ENCODE measurements around the gene DNASE1L3. TPM values are rescaled to one million over a fixed set of nuclear protein-coding genes. Genes with fewer than 3 reads are reported as not detected.

The DNASE1L3 gene
- total and polyA plus RNA-seq, 2 donors (not counting 1 experiment from before 2014, with no cell fraction given), result not detected

DNA sequence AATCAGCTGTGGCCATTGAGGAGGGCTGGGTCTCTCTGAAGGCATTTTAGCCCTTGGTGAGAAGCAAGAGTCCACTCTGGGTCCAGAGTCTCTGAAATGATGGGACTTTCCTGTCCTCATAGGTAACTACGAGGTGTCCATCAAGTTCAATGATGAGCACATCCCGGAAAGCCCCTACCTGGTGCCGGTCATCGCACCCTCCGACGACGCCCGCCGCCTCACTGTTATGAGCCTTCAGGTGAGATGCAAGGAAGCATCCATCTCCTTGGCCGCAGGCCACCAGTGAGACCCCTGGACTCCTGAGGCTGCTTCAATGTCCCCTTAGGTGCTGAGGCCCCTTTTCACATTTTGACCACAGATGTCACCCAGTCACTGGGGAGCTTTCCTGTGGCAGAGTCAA lies 54.9 kb downstream of the DNASE1L3 start:
- H3K4me1 ChIP-seq (ENCODE audit: control insufficient read depth, extremely low read depth, insufficient read depth, low read length), result no peaks in the 10 kb centered on the region
- H4K20me1 ChIP-seq (ENCODE audit: control insufficient read depth, extremely low read depth, insufficient read depth, low read length), result no peaks in the 10 kb centered on the region
- TF ChIP-seq, protein P1, sequence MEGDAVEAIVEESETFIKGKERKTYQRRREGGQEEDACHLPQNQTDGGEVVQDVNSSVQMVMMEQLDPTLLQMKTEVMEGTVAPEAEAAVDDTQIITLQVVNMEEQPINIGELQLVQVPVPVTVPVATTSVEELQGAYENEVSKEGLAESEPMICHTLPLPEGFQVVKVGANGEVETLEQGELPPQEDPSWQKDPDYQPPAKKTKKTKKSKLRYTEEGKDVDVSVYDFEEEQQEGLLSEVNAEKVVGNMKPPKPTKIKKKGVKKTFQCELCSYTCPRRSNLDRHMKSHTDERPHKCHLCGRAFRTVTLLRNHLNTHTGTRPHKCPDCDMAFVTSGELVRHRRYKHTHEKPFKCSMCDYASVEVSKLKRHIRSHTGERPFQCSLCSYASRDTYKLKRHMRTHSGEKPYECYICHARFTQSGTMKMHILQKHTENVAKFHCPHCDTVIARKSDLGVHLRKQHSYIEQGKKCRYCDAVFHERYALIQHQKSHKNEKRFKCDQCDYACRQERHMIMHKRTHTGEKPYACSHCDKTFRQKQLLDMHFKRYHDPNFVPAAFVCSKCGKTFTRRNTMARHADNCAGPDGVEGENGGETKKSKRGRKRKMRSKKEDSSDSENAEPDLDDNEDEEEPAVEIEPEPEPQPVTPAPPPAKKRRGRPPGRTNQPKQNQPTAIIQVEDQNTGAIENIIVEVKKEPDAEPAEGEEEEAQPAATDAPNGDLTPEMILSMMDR (conservative IDR thresholded peaks at IDR 0.05 in 1 of 2, IDR thresholded peaks at IDR 0.05 in 1 of 2; ENCODE audit: low read depth in 1 of 2, low read length in 2 of 2), result no peak
- no peak for TF ChIP-seq EZH2 (IDR thresholded peaks at IDR 0.05; ENCODE audit: low read length, missing control alignments)
- no peak overlapping the region for H3K4me3 ChIP-seq (replicated peaks in 1 of 4; ENCODE audit: control extremely low read depth in 1 of 4, insufficient read depth in 1 of 4, low read depth in 3 of 4, low read length in 4 of 4)
- no peak overlapping the region for H3K9ac ChIP-seq (ENCODE audit: insufficient read depth, low read length)
- H3K27me3 ChIP-seq (ENCODE audit: control insufficient read depth, insufficient read depth, low read length), result no peaks in the 10 kb centered on the region
- peaks cover 14% of the 10 kb centered on the region for H3K36me3 ChIP-seq (ENCODE audit: control insufficient read depth, insufficient read depth, low read length)
- H3K79me2 ChIP-seq (ENCODE audit: control insufficient read depth, insufficient read depth, low read length), result no peaks in the 10 kb centered on the region
- no peak for DNase-seq (ENCODE audit: low read depth in 2 of 2)
- no peak overlapping the region for H3K4me2 ChIP-seq (ENCODE audit: extremely low read depth, insufficient read depth, low read length)
- no peak overlapping the region for H3K27ac ChIP-seq (ENCODE audit: insufficient read depth, low read length)
- no peak overlapping the region for H2AFZ ChIP-seq (ENCODE audit: low read length)
- H3K9me3 ChIP-seq (ENCODE audit: control insufficient read depth, insufficient read depth, low read depth, low read length), result no peaks in the 10 kb centered on the region

DNA sequence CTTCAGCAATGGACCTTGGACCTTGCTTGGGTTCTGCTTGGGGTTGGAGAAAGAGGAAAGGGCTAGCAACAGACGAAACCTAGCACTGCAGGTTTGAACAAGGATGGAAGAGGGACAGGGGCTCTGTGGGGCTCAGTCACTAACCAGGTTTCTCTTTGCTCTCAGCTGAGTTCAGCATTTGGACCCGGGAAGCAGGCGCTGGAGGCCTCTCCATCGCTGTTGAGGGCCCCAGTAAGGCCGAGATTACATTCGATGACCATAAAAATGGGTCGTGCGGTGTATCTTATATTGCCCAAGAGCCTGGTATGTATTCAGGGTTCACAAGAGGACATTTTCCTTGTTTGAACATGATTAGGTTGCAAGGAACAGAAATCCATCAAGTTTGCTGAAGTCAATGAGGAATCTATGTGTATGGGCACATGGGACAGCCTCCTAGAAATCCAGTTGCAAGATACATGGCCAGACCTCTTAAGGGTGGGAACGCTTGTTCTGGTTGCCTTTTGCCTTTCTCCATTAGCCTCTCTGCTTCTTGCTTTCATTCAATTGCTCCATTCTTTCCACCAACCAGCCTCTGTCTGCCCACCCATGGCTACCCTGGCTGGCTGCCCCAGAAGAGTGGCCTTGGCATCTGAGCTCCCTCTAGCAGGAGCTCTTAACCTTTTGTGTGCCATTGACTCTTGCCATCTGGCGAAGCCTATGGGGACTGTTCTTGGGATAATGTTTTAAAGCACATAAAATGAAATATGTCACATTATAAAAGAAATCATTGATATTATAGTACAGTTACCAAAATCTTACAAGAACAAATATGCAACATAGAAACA lies 55.9 kb downstream of the DNASE1L3 start:
- Histone ChIP-seq H4K20me1 (ENCODE audit: control insufficient read depth, extremely low read depth, insufficient read depth, low read length) (no peaks in the 10 kb centered on the region), H3K4me1 (ENCODE audit: control insufficient read depth, extremely low read depth, insufficient read depth, low read length) (no peaks in the 10 kb centered on the region), H3K9ac (ENCODE audit: insufficient read depth, low read length) (no peak overlapping the region), H3K4me3 (replicated peaks in 1 of 4; ENCODE audit: control extremely low read depth in 1 of 4, insufficient read depth in 1 of 4, low read depth in 3 of 4, low read length in 4 of 4) (no peak overlapping the region), H3K79me2 (ENCODE audit: control insufficient read depth, insufficient read depth, low read length) (no peaks in the 10 kb centered on the region), H3K4me2 (ENCODE audit: extremely low read depth, insufficient read depth, low read length) (no peak overlapping the region), H3K9me3 (ENCODE audit: control insufficient read depth, insufficient read depth, low read depth, low read length) (no peaks in the 10 kb centered on the region), H3K27ac (ENCODE audit: insufficient read depth, low read length) (no peak overlapping the region), H2AFZ (ENCODE audit: low read length) (no peak overlapping the region), H3K36me3 (ENCODE audit: control insufficient read depth, insufficient read depth, low read length) (peaks cover 17% of the 10 kb centered on the region), H3K27me3 (ENCODE audit: control insufficient read depth, insufficient read depth, low read length) (no peaks in the 10 kb centered on the region)
- TF ChIP-seq, protein P1 (conservative IDR thresholded peaks at IDR 0.05 in 1 of 2, IDR thresholded peaks at IDR 0.05 in 1 of 2; ENCODE audit: low read depth in 1 of 2, low read length in 2 of 2), result no peak
- TF ChIP-seq EZH2 (IDR thresholded peaks at IDR 0.05; ENCODE audit: low read length, missing control alignments), result no peak
- no peak for DNase-seq (ENCODE audit: low read depth in 2 of 2)

DNA sequence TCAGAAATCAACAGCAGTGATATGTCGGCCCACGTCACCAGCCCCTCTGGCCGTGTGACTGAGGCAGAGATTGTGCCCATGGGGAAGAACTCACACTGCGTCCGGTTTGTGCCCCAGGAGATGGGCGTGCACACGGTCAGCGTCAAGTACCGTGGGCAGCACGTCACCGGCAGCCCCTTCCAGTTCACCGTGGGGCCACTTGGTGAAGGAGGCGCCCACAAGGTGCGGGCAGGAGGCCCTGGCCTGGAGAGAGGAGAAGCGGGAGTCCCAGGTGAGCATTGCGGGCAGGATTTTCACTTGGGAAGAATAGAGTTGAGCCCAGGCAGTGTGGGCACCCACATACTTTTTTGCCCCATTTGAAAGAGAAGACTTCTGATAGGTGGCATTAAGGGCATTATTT lies 57.4 kb downstream of the DNASE1L3 start:
- peaks cover 24% of the 10 kb centered on the region for H3K36me3 ChIP-seq (ENCODE audit: control insufficient read depth, insufficient read depth, low read length)

More for the DNA sequence above, 57.4 kb downstream of the DNASE1L3 start:
- Histone ChIP-seq H3K9ac (ENCODE audit: insufficient read depth, low read length) (no peak overlapping the region), H4K20me1 (ENCODE audit: control insufficient read depth, extremely low read depth, insufficient read depth, low read length) (no peaks in the 10 kb centered on the region), H3K4me2 (ENCODE audit: extremely low read depth, insufficient read depth, low read length) (no peak overlapping the region), H3K27me3 (ENCODE audit: control insufficient read depth, insufficient read depth, low read length) (no peaks in the 10 kb centered on the region), H3K4me3 (replicated peaks in 1 of 4; ENCODE audit: control extremely low read depth in 1 of 4, insufficient read depth in 1 of 4, low read depth in 3 of 4, low read length in 4 of 4) (no peak overlapping the region), H3K4me1 (ENCODE audit: control insufficient read depth, extremely low read depth, insufficient read depth, low read length) (no peaks in the 10 kb centered on the region), H3K27ac (ENCODE audit: insufficient read depth, low read length) (no peak overlapping the region), H3K79me2 (ENCODE audit: control insufficient read depth, insufficient read depth, low read length) (no peaks in the 10 kb centered on the region), H2AFZ (ENCODE audit: low read length) (no peak overlapping the region), H3K9me3 (ENCODE audit: control insufficient read depth, insufficient read depth, low read depth, low read length) (no peaks in the 10 kb centered on the region)
- TF ChIP-seq, protein P1 (conservative IDR thresholded peaks at IDR 0.05 in 1 of 2, IDR thresholded peaks at IDR 0.05 in 1 of 2; ENCODE audit: low read depth in 1 of 2, low read length in 2 of 2), result no peak
- no peak for TF ChIP-seq EZH2 (IDR thresholded peaks at IDR 0.05; ENCODE audit: low read length, missing control alignments)
- DNase-seq (ENCODE audit: low read depth in 2 of 2), result no peak

Measured in fibroblast of lung (primary cell).